ENCODE results near the gene ARL3. TPM values are rescaled to one million over a fixed set of nuclear protein-coding genes. Genes with fewer than 3 reads are reported as not detected.
A peak's percentile ranks its signal among the peaks of the same experiment; 100 is the strongest.

Gene ARL3
- total and polyA plus RNA-seq, 2 experiments from 2014 or later = 8.5 to 22.6 TPM

DNA sequence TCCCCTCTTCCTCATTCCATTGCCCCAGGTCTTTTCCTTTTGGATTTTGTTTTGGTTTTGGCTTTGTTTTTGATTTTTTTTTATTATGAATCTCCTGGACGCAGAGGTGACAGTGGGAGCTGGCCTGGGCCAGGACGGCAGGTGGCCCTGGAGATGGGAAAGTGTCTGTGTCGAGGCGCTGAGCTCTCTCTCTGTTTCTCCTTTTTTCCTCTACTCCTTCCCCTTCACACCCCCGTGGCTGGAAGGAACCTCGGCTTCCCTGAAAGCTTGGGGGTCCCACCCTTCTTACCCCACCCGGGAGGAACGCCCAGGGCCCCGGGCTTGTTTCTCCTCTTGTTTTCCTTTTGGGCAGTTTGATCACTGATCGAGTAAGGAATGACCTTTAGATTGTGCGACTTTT, 56.7 kb downstream of the ARL3 start:
- Histone ChIP-seq H3K27ac (ENCODE audit: low read depth) (no peak overlapping the region), H3K4me3 (no peak overlapping the region), H3K27me3 (ENCODE audit: insufficient read depth) (no peaks in the 10 kb centered on the region), H3K79me2 (replicated peaks; ENCODE audit: insufficient read depth) (peaks cover 8% of the 10 kb centered on the region; the same call in 1 of the 2 replicates), H3K9me2 (ENCODE audit: insufficient read depth) (no peaks in the 10 kb centered on the region), H2AFZ (no peak overlapping the region), H4K20me1 (replicated peaks; ENCODE audit: insufficient read depth) (no peaks in the 10 kb centered on the region; the same call in 1 of the 2 replicates), H3K36me3 (ENCODE audit: insufficient read depth) (no peaks in the 10 kb centered on the region), H3K4me2 (no peak overlapping the region), H3K4me1 (ENCODE audit: insufficient read depth) (peaks cover 13% of the 10 kb centered on the region; the same call in 1 of the 2 replicates), H3F3A (replicated peaks; ENCODE audit: low read depth) (no peaks in the 10 kb centered on the region)
- DNase-seq (ENCODE audit: low spot score) = no peak
- ATAC-seq = no peak
- H3K9me3 Mint-ChIP-seq = no peaks in the 10 kb centered on the region
- peaks cover 25% of the 10 kb centered on the region for H3K36me3 Mint-ChIP-seq (ENCODE audit: low read depth)
- TF ChIP-seq NANOG (IDR thresholded peaks at IDR 0.05; ENCODE audit: borderline replicate concordance) = no peak
- TF ChIP-seq, protein P1, sequence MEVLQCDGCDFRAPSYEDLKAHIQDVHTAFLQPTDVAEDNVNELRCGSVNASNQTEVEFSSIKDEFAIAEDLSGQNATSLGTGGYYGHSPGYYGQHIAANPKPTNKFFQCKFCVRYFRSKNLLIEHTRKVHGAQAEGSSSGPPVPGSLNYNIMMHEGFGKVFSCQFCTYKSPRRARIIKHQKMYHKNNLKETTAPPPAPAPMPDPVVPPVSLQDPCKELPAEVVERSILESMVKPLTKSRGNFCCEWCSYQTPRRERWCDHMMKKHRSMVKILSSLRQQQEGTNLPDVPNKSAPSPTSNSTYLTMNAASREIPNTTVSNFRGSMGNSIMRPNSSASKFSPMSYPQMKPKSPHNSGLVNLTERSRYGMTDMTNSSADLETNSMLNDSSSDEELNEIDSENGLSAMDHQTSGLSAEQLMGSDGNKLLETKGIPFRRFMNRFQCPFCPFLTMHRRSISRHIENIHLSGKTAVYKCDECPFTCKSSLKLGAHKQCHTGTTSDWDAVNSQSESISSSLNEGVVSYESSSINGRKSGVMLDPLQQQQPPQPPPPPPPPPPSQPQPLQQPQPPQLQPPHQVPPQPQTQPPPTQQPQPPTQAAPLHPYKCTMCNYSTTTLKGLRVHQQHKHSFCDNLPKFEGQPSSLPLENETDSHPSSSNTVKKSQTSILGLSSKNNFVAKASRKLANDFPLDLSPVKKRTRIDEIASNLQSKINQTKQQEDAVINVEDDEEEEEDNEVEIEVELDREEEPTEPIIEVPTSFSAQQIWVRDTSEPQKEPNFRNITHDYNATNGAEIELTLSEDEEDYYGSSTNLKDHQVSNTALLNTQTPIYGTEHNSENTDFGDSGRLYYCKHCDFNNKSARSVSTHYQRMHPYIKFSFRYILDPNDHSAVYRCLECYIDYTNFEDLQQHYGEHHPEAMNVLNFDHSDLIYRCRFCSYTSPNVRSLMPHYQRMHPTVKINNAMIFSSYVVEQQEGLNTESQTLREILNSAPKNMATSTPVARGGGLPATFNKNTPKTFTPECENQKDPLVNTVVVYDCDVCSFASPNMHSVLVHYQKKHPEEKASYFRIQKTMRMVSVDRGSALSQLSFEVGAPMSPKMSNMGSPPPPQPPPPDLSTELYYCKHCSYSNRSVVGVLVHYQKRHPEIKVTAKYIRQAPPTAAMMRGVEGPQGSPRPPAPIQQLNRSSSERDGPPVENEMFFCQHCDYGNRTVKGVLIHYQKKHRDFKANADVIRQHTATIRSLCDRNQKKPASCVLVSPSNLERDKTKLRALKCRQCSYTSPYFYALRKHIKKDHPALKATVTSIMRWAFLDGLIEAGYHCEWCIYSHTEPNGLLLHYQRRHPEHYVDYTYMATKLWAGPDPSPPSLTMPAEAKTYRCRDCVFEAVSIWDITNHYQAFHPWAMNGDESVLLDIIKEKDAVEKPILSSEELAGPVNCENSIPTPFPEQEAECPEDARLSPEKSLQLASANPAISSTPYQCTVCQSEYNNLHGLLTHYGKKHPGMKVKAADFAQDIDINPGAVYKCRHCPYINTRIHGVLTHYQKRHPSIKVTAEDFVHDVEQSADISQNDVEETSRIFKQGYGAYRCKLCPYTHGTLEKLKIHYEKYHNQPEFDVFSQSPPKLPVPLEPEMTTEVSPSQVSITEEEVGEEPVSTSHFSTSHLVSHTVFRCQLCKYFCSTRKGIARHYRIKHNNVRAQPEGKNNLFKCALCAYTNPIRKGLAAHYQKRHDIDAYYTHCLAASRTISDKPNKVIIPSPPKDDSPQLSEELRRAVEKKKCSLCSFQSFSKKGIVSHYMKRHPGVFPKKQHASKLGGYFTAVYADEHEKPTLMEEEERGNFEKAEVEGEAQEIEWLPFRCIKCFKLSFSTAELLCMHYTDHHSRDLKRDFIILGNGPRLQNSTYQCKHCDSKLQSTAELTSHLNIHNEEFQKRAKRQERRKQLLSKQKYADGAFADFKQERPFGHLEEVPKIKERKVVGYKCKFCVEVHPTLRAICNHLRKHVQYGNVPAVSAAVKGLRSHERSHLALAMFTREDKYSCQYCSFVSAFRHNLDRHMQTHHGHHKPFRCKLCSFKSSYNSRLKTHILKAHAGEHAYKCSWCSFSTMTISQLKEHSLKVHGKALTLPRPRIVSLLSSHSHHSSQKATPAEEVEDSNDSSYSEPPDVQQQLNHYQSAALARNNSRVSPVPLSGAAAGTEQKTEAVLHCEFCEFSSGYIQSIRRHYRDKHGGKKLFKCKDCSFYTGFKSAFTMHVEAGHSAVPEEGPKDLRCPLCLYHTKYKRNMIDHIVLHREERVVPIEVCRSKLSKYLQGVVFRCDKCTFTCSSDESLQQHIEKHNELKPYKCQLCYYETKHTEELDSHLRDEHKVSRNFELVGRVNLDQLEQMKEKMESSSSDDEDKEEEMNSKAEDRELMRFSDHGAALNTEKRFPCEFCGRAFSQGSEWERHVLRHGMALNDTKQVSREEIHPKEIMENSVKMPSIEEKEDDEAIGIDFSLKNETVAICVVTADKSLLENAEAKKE (CRISPR knock-in tag; IDR thresholded peaks at IDR 0.05) = no peak
- no peak for TF ChIP-seq CREB1 (CRISPR knock-in tag; IDR thresholded peaks at IDR 0.05; ENCODE audit: low read depth)
- TF ChIP-seq ZNF114 (CRISPR knock-in tag; IDR thresholded peaks at IDR 0.05) = no peak
- no peak for TF ChIP-seq POLR2AphosphoS5 (IDR thresholded peaks at IDR 0.05; ENCODE audit: low read depth)
- TF ChIP-seq ZNF331 (CRISPR knock-in tag; IDR thresholded peaks at IDR 0.05; ENCODE audit: low read depth) = no peak
- no peak for TF ChIP-seq STAT1 (IDR thresholded peaks at IDR 0.05; ENCODE audit: unreplicated experiment)
- no peak for TF ChIP-seq EZH2 (IDR thresholded peaks at IDR 0.05; ENCODE audit: low read depth, unreplicated experiment)
- TF ChIP-seq, protein P2, sequence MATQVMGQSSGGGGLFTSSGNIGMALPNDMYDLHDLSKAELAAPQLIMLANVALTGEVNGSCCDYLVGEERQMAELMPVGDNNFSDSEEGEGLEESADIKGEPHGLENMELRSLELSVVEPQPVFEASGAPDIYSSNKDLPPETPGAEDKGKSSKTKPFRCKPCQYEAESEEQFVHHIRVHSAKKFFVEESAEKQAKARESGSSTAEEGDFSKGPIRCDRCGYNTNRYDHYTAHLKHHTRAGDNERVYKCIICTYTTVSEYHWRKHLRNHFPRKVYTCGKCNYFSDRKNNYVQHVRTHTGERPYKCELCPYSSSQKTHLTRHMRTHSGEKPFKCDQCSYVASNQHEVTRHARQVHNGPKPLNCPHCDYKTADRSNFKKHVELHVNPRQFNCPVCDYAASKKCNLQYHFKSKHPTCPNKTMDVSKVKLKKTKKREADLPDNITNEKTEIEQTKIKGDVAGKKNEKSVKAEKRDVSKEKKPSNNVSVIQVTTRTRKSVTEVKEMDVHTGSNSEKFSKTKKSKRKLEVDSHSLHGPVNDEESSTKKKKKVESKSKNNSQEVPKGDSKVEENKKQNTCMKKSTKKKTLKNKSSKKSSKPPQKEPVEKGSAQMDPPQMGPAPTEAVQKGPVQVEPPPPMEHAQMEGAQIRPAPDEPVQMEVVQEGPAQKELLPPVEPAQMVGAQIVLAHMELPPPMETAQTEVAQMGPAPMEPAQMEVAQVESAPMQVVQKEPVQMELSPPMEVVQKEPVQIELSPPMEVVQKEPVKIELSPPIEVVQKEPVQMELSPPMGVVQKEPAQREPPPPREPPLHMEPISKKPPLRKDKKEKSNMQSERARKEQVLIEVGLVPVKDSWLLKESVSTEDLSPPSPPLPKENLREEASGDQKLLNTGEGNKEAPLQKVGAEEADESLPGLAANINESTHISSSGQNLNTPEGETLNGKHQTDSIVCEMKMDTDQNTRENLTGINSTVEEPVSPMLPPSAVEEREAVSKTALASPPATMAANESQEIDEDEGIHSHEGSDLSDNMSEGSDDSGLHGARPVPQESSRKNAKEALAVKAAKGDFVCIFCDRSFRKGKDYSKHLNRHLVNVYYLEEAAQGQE (IDR thresholded peaks at IDR 0.05; ENCODE audit: unreplicated experiment) = no peak
- TF ChIP-seq, protein P3, sequence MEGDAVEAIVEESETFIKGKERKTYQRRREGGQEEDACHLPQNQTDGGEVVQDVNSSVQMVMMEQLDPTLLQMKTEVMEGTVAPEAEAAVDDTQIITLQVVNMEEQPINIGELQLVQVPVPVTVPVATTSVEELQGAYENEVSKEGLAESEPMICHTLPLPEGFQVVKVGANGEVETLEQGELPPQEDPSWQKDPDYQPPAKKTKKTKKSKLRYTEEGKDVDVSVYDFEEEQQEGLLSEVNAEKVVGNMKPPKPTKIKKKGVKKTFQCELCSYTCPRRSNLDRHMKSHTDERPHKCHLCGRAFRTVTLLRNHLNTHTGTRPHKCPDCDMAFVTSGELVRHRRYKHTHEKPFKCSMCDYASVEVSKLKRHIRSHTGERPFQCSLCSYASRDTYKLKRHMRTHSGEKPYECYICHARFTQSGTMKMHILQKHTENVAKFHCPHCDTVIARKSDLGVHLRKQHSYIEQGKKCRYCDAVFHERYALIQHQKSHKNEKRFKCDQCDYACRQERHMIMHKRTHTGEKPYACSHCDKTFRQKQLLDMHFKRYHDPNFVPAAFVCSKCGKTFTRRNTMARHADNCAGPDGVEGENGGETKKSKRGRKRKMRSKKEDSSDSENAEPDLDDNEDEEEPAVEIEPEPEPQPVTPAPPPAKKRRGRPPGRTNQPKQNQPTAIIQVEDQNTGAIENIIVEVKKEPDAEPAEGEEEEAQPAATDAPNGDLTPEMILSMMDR (conservative IDR thresholded peaks at IDR 0.05; ENCODE audit: low read depth in 2 of 2) = no peak
- TF ChIP-seq, protein P4, sequence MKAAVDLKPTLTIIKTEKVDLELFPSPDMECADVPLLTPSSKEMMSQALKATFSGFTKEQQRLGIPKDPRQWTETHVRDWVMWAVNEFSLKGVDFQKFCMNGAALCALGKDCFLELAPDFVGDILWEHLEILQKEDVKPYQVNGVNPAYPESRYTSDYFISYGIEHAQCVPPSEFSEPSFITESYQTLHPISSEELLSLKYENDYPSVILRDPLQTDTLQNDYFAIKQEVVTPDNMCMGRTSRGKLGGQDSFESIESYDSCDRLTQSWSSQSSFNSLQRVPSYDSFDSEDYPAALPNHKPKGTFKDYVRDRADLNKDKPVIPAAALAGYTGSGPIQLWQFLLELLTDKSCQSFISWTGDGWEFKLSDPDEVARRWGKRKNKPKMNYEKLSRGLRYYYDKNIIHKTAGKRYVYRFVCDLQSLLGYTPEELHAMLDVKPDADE (IDR thresholded peaks at IDR 0.05) = no peak
- TF ChIP-seq EZH2phosphoT487 (IDR thresholded peaks at IDR 0.05; ENCODE audit: unreplicated experiment) = no peak
- no peak for TF ChIP-seq JUNB (IDR thresholded peaks at IDR 0.05; ENCODE audit: unreplicated experiment)
- peak overlapping the region; percentile 23; the same call in 1 of the 2 replicates for H3K27ac Mint-ChIP-seq
- H3K4me1 Mint-ChIP-seq = peaks cover 26% of the 10 kb centered on the region
- peaks cover 11% of the 10 kb centered on the region for H3K27me3 Mint-ChIP-seq (ENCODE audit: insufficient read depth, low read depth, poor library complexity)
- no peak overlapping the region for H3K4me3 Mint-ChIP-seq
